LHCN-M2 (cell line): ENCODE data around the gene BRD3. TPM values are rescaled to one million over a fixed set of nuclear protein-coding genes. Genes with fewer than 3 reads are reported as not detected.

Experiments
- DNase-seq: peaks from one replicate; pipeline ENCODE4 v3.0.0-alpha.2; 2012; ENCODE audit warnings: low read depth
- total RNA-seq: library from RNA; depleted of rRNA; stranded (reverse); fragments of >200 nt; gene quantifications from 2 replicates; pipeline ENCODE4 v1.2.3, GENCODE V29; 2014

BRD3 gene
- total RNA-seq, 1 experiment from 2014 or later: 6.3 TPM

DNA sequence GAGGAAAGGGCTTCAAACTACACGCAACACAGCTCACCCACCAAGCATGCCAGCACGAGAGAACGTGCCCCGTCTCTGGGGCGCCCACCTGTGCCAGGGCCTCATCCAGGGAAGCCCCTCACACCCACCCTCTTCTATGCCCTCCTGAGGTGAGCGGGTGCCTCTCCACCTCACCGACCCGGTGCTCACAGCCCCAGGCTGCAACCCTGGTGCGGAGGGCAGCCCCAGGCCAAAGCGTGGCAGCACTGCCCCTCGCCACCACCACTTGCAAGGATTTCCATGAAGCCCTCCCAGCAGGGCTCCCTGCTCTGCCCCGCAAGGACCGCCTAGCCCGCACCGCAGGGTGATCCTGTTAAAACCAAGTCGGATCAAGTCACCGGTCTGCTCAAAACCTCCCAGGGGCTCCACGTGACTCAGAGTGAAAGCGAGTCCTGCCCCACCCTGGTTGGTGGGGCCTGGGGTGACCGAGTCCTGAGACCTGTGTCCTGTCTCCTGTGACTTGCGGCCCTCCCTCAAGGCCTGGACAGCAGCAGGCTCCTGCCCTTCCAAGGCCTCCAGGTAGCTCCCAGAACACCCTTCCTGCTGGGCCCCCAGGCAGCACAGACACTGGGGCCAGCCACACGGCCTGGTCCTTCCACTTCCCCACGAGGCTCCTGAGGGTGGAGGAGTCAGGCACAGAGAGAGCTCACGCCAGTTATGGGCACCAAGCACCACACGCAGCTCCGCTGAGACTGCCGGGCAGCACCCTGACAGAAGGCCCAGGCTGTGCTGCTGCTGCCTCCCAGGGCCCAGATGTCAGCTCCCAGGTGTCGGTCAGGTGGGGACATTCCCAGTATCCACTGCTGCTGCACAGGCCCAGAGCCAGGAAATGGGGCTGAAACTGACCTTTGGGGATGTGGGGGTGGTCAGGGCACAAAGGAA, 12.7 kb downstream of the BRD3 start:
- DNase-seq: no peak

DNA sequence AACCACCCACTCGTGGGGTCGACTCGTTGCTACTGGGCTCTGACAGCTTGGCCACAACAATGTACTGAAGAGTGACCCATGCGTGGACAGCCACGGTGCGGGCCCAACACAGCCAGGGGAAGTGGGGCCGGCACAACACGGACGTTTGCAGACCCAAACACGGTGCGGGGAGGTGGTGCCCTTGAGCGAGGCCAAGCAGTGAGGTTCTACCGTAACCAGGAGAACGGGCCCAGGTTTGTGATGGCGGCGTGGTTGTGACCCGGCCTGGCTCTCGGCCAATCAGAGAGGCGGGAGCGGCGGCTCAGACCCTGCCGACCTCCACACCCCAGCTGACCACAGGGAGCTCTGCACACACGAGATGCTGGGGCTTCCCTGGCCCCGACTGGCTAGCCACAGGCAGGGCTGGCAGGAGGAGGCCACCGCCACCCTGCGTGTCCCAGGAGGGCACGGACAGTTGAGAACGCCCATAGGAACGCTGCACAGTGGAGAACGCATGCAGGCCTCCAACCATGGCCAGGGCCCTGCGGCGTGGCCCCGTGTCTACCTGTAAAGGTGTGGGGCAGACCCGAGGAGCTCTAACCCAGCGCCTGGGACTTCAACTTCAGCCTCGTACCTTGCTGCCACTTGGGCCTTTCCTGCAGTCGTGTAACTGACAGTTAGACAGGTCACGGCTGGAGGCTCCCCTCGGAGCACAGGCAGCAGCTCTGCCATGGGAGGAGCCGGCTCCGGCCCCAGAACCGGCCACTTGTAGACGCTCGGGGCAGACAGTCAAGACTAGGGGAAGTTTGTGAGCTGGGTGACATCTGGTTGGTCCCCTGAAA, 13.7 kb downstream of the BRD3 start:
- no peak for DNase-seq

- no peak for DNase-seq
Measured at GRCh38 chr9:134053401-134053871, 14.4 kb downstream of the BRD3 start.

DNA sequence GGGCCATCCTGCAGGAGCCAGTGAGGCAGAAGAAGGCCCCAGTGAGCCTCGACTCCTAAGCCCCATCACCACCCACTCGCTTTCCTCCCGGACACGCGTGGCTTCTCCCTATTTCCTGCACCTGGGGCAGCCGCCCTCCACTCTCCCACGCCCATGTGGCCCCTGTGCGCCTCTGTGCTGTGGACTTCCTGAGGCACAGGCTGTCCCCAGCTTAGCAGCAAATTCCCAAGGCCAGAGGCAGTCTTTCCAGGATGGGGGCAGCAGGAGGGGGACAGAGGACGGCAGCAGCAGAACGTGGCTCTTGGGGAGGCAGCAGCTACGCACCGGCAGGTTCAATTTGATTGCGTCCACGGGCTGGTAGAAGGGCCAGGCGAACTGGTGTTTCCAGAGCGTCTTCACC, 14.9 kb downstream of the BRD3 start:
- DNase-seq: no peak

GRCh38 chr9:134052491-134052890, 15.3 kb downstream of the BRD3 start:
- no peak for DNase-seq

DNA sequence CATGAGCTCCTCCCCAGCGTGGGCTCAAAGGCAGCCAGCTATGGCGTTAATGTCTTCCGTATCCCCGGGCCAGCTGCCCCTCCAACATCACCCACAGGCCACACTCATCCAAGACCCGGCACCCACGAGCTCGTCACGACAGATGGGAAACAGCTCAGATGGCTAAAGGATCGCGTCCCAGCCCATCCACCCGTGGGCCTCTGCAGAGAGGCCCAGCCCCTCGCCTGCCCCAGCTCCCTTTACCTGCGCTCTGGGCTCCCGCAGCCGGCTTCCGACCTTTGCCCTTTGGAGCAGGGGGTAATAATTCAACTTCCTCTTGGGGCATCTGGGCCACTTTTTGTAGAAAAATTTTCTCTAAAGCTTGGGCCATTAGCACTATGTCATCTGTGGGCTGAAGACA, 16.5 kb downstream of the BRD3 start:
- no peak for DNase-seq

GRCh38 chr9:134050726-134051125, 17.1 kb downstream of the BRD3 start:
- no peak for DNase-seq

DNA sequence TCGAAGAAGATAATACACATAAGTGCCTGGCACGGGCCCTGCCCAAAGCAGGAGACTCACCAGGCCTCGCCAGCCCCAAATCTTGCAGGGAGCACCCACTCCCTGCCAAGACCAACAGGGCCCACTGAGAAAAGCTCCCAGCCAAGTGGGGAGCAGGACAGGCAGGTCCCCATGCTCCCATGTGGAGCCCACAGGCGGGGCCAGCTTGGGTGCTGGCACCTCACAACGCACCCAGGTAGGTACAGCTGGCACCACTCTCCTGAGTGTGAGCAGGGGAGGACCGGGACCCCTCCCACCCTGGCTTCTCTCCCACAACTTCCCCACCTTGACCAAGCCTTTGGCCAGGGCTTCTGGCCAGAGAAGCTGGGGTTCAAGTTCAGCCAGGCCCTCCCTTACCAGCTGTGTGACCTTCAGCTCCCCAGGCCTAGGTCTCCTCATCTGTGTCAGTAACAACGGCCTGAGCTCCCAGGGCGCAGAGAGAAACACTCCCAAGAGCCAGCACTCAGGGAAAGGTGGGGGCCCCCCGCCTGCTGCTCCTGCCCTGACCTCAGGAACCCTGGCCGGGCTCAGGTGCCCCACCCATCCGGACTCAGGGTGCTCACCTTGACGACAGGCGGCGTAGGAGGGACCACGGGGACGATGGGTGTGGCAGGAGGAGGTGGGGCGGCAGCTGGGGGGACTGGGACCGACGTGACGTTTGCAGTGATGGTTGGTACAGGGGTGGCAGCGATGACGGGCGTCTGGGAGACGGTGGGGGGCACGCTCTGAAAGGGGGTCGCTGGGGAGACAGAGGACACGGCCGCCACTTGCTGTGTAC, 17.8 kb downstream of the BRD3 start:
- no peak for DNase-seq

- no peak for DNase-seq
Measured at GRCh38 chr9:134049236-134049635, 18.6 kb downstream of the BRD3 start.

GRCh38 chr9:134048582-134048968, 19.3 kb downstream of the BRD3 start:
- DNase-seq: no peak

GRCh38 chr9:134047868-134048581, 19.8 kb downstream of the BRD3 start:
- DNase-seq: no peak

GRCh38 chr9:134046894-134047681, 20.7 kb downstream of the BRD3 start:
- DNase-seq: no peak

DNA sequence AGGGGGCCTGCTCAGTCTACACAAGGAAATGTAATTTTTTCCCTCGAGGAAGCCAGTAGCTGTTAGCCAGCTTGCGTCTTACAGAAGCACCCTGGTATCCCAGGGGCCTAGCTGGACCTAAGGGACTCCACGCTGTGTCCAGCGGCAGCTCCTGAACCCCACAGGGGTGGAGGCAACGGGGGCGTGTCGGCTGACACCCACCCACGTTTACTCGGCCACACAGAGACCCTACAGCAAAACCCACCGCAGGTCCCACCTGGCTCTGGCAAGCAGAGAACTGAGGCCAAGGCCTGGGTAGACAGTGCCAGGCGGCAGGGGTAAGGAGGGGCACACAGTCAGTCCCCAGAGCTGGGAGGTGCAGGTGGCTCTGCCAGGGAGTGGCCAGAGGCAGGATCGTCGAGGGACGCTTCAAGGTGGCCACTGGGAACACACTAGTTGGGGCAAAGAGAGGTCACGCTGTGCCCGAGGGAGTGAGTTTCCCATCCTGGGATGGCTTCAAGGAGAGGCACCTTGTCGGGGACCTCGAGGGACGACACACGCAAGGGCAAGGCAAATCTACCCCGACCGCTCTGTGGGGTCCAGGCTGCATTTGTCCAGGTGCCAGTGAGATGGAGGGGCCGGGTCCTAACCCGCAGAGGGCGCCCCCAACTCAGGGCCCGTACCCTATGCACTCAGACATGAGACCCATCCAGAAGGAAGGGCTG, 21.8 kb downstream of the BRD3 start:
- DNase-seq: no peak

DNA sequence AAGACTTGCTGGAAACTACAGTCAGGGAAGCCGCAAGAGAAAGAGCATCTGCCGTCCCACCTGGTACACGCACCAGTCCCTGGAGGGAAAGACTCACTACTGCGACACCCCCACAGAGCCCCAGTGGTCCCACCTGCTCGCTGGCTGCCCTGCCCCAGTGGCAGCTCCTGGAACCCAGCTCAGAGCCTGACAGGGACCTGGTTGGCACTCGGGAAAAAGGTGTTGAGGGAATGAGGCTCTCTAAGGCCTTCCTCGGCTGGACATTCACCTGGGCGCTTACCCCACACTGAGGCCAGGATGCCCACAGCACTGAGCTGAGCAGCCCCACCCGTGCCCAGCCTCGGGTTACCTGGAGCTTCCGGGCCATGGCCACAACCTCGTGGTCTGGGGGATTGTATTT, 22.9 kb downstream of the BRD3 start:
- no peak for DNase-seq

- no peak for DNase-seq
Measured at GRCh38 chr9:134043531-134043988, 24.3 kb downstream of the BRD3 start.

GRCh38 chr9:134041649-134041962, 26.2 kb downstream of the BRD3 start:
- DNase-seq: no peak

- DNase-seq: no peak
Measured at GRCh38 chr9:134040781-134041648, 26.8 kb downstream of the BRD3 start.

DNA sequence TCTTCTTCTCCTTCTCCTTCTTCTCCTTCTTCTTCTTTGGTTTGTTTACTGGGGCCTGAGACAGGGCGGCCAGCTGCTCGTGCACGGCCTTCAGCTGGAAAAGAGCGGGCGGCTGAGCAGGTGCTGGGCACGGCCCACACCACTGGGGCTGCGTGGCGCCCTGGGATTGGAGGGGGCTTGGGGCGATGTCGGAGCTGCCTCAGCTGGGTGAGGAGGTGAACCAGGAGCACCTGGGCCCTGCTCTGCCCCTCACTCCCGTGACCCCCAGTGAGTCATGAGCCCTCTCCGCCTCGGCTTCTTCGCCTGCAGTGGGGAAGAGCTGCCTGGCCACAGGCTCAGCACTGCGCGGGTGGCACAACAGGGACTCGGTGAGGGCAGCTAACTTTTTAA, 27.7 kb downstream of the BRD3 start:
- DNase-seq: no peak
